Panc1 (cell line): ENCODE measurements around the gene PITX2. TPM values are rescaled to one million over a fixed set of nuclear protein-coding genes. Genes with fewer than 3 reads are reported as not detected.

Source experiments
- ATAC-seq: fragments of 200-7000 bp; cut with Tn5 transposase; 2 replicates; pipeline ENCODE4 v1.9.1; 2020; ENCODE audit warnings: mild to moderate bottlenecking, moderate library complexity
- BruUV-seq: library from RNA; stranded (reverse); fragments of 400-500 nt; replicated peaks from 2 replicates; lab custom pipeline; 2021; lab: Mats Ljungman, UMichigan
- CTCF ChIA-PET: fragments of 300-600 bp; sonication (Branson Sonifier 250); formaldehyde crosslinking; loops from one replicate; lab custom pipeline; 2022; ENCODE audit warnings: antibody characterized with exemption; lab: Charles Lee
- POLR2A ChIA-PET: fragments of 300-600 bp; sonication (Branson Sonifier 250); formaldehyde crosslinking; loops from one replicate; lab custom pipeline; 2022; ENCODE audit warnings: antibody characterized with exemption; lab: Charles Lee
- DNase-seq: peaks from one replicate; pipeline ENCODE4 v3.0.0-alpha.2; 2010; ENCODE audit warnings: low read depth, low spot score
- H3K27ac ChIP-seq: 2 replicates; pipeline ENCODE4 v1.5.1; 2011; ENCODE audit warnings: mild to moderate bottlenecking, low read length, inconsistent platforms
- H3K27me3 ChIP-seq: fragments of 200-500 bp; sonication (Bioruptor generic); 2 replicates; pipeline ENCODE4 v1.6.0; 2014; ENCODE audit warnings: low read length, inconsistent platforms; ENCODE audit not compliant: control insufficient read depth, insufficient read depth
- H3K36me3 ChIP-seq: fragments of 200-500 bp; sonication (Bioruptor generic); 2 replicates; pipeline ENCODE4 v1.5.1; 2014; ENCODE audit warnings: inconsistent platforms, mild to moderate bottlenecking, low read length, moderate library complexity; ENCODE audit not compliant: control insufficient read depth, insufficient read depth
- H3K4me1 ChIP-seq: 2 replicates; pipeline ENCODE4 v1.5.1; 2011; ENCODE audit warnings: inconsistent platforms, mild to moderate bottlenecking, low read length, moderate library complexity; ENCODE audit not compliant: control insufficient read depth, insufficient read depth
- H3K4me3 ChIP-seq, 2 experiments: 2 replicates each; pipeline ENCODE4 v1.5.1; 2011 to 2012; ENCODE audit warnings: low read depth in 2 of 2, low read length in 2 of 2, mild to moderate bottlenecking in 2 of 2, inconsistent platforms in 1 of 2, moderate library complexity in 1 of 2
- H3K9me3 ChIP-seq: fragments of 200-500 bp; sonication (Bioruptor generic); 2 replicates; pipeline ENCODE4 v1.5.1; 2014; ENCODE audit warnings: low read depth, mild to moderate bottlenecking, inconsistent platforms, low read length, moderate library complexity; ENCODE audit not compliant: control insufficient read depth, insufficient read depth
- POLR2AphosphoS5 ChIP-seq: IDR thresholded peaks from 2 replicates; pipeline ENCODE4 v1.6.1; 2012; ENCODE audit warnings: mild to moderate bottlenecking, low read depth, low read length, moderate library complexity
- SIN3A ChIP-seq: IDR thresholded peaks from 2 replicates; pipeline ENCODE4 v1.6.1; 2012; ENCODE audit warnings: low read depth, mild to moderate bottlenecking, low read length, moderate library complexity, borderline replicate concordance; ENCODE audit not compliant: insufficient read depth
- TCF7L2 ChIP-seq: IDR thresholded peaks from 2 replicates; pipeline ENCODE4 v1.6.1; 2011; ENCODE audit warnings: mild to moderate bottlenecking, low read depth, low read length, inconsistent platforms
- in situ Hi-C: cut with HindIII; loops from 2 replicates; pipeline ENCODE4 v1.10.0; 2016; ENCODE audit warnings: low sequenced_read_pairs, low pct_unique_long_range_greater_than_20kb
- intact Hi-C: fragments of 100-400 bp; cut with micrococcal nuclease; formaldehyde crosslinking; loops from one replicate; pipeline ENCODE4 v1.10.0; 2022; ENCODE audit not compliant: unreplicated experiment
- total RNA-seq: library from RNA; stranded (reverse); gene quantifications from one replicate; pipeline ENCODE4 v1.2.1, GENCODE V29; 2021; ENCODE audit not compliant: unreplicated experiment
- TF ChIP-seq, protein P1 (sequence below), 2 experiments: IDR thresholded peaks; 2 replicates each; pipeline ENCODE4 v1.6.1; 2011 to 2012; ENCODE audit warnings: low read depth in 2 of 2, control low read depth in 1 of 2, low read length in 1 of 2, mild to moderate bottlenecking in 1 of 2, moderate library complexity in 1 of 2; ENCODE audit not compliant: insufficient read depth in 1 of 2
- TF ChIP-seq, protein P2 (sequence below): fragments of 450-650 bp; IDR thresholded peaks from 2 replicates; pipeline ENCODE4 v1.5.1; 2017; ENCODE audit warnings: mild to moderate bottlenecking

Gene PITX2
- total RNA-seq, 1 experiment from 2014 or later: 0.44 TPM

DNA sequence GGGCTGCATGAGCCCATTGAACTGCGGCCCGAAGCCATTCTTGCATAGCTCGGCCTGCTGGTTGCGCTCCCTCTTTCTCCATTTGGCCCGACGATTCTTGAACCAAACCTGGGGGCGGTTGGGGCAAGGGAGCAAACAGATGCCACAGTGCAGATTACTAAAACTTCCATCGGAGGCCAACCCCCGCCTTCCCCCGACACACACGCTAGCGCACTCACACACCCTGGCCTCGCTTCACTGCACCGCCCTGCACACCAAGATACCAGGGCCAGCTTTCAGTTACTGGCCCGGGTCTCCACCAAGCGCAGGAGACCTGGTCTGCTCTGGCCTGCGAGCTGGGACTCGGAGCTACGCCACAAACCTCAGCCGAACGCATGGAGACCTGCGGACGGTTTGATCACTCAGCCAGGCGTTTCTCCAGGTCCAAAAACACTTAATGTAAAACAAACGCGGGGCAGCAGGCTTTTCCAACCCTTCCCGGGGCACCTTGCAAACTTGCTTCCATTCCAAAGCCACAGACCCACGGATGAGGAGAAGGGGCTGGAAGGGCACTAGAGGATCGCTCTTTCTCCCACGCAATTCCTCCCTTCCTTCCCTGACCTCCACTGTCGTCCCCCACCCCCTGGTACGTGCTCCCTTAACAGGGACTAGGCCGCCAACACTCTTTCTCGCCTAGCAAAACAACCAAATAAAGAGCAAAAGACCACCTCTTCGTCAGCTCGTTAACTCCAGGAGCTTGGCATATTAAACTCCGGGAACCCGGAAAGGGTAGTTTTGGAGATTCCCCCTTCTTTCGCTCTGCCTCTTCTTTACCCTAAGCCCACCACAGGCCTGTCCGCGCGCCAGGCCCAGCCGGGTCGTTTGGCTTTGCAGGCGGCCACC lies 4.1 kb downstream of the PITX2 start:
- DNase-seq: no peak
- POLR2A ChIA-PET: no interaction called here

DNA sequence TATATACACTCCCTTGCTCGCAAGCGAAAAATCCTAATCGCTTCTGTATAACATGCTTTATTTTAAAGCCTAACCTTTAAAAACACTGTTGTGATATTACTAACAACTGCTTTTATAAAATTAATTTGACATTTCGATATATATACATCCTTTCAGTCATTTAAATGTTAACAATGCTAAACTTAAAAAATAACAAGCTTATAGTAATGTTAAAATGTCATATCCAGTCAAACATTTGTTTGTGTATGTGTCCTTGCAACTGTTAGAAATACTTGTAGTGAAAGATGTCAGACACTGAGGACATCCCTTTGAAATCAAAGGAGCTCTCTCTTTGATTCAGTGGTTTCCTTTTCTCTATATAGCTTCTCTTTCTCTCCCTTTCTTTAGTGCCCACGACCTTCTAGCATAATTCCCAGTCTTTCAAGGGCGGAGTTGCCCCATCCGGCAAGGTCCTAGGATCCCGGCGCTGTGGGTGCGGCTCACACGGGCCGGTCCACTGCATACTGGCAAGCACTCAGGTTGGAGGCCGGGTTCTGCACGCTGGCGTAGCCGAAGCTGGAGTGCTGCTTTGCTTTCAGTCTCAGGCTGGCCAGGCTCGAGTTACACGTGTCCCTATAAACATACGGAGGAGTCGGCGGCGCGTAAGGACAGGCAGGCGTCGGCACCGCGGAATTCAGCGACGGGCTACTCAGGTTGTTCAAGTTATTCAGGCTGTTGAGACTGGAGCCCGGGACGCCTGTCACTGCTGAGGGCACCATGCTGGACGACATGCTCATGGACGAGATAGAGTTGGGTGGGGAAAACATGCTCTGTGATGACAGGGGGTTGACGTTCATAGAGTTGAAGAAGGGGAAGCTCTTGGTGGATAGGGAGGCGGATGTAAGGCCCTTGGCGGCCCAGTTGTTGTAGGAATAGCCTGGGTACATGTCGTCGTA lies 5.0 kb downstream of the PITX2 start:
- POLR2A ChIA-PET: no interaction called here
- BruUV-seq: no TSS peak
- DNase-seq (no peak), ATAC-seq (peak; percentile 60)
- Histone ChIP-seq H3K9me3 (no peaks in the 10 kb centered on the region), H3K4me3 (0 out of 4 replicates have a peak overlapping the region, but pooled peaks of 1 of the 2 experiments have one; percentile 11), H3K36me3 (no peaks in the 10 kb centered on the region), H3K4me1 (no peaks in the 10 kb centered on the region), H3K27ac (no peak overlapping the region), H3K27me3 (no peaks in the 10 kb centered on the region)
- TF ChIP-seq, protein P1, sequence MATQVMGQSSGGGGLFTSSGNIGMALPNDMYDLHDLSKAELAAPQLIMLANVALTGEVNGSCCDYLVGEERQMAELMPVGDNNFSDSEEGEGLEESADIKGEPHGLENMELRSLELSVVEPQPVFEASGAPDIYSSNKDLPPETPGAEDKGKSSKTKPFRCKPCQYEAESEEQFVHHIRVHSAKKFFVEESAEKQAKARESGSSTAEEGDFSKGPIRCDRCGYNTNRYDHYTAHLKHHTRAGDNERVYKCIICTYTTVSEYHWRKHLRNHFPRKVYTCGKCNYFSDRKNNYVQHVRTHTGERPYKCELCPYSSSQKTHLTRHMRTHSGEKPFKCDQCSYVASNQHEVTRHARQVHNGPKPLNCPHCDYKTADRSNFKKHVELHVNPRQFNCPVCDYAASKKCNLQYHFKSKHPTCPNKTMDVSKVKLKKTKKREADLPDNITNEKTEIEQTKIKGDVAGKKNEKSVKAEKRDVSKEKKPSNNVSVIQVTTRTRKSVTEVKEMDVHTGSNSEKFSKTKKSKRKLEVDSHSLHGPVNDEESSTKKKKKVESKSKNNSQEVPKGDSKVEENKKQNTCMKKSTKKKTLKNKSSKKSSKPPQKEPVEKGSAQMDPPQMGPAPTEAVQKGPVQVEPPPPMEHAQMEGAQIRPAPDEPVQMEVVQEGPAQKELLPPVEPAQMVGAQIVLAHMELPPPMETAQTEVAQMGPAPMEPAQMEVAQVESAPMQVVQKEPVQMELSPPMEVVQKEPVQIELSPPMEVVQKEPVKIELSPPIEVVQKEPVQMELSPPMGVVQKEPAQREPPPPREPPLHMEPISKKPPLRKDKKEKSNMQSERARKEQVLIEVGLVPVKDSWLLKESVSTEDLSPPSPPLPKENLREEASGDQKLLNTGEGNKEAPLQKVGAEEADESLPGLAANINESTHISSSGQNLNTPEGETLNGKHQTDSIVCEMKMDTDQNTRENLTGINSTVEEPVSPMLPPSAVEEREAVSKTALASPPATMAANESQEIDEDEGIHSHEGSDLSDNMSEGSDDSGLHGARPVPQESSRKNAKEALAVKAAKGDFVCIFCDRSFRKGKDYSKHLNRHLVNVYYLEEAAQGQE (IDR thresholded peaks at IDR 0.05; ENCODE audit: insufficient read depth in 1 of 2, low read depth in 2 of 2, low read length in 1 of 2): no peak
- no peak for TF ChIP-seq TCF7L2
- TF ChIP-seq SIN3A: no peak
- TF ChIP-seq, protein P2, sequence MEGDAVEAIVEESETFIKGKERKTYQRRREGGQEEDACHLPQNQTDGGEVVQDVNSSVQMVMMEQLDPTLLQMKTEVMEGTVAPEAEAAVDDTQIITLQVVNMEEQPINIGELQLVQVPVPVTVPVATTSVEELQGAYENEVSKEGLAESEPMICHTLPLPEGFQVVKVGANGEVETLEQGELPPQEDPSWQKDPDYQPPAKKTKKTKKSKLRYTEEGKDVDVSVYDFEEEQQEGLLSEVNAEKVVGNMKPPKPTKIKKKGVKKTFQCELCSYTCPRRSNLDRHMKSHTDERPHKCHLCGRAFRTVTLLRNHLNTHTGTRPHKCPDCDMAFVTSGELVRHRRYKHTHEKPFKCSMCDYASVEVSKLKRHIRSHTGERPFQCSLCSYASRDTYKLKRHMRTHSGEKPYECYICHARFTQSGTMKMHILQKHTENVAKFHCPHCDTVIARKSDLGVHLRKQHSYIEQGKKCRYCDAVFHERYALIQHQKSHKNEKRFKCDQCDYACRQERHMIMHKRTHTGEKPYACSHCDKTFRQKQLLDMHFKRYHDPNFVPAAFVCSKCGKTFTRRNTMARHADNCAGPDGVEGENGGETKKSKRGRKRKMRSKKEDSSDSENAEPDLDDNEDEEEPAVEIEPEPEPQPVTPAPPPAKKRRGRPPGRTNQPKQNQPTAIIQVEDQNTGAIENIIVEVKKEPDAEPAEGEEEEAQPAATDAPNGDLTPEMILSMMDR: no peak
- TF ChIP-seq POLR2AphosphoS5: no peak
- CTCF ChIA-PET: no interaction called here
- intact Hi-C loops: no loop called here
- in situ Hi-C loops: no loop called here

More for the DNA sequence above, 4.1 kb downstream of the PITX2 start:
- H3K4me3 ChIP-seq: no peak overlapping the region
- H3K4me1 ChIP-seq: no peaks in the 10 kb centered on the region
- in situ Hi-C loops: no loop called here
- no peaks in the 10 kb centered on the region for H3K36me3 ChIP-seq
- ATAC-seq: no peak
- TF ChIP-seq TCF7L2 (no peak), SIN3A (no peak), POLR2AphosphoS5 (no peak)
- TF ChIP-seq, protein P1 (IDR thresholded peaks at IDR 0.05; ENCODE audit: insufficient read depth in 1 of 2, low read depth in 2 of 2, low read length in 1 of 2): no peak
- TF ChIP-seq, protein P2: no peak
- no peaks in the 10 kb centered on the region for H3K27me3 ChIP-seq
- no peak overlapping the region for H3K27ac ChIP-seq
- intact Hi-C loops: no loop called here
- no TSS peak for BruUV-seq
- H3K9me3 ChIP-seq: no peaks in the 10 kb centered on the region
- CTCF ChIA-PET: no interaction called here
